Adrenal gland (tissue), 5 donors: ENCODE results near the gene KCNAB1.

Experiments used
- CTCF ChIP-seq, 6 experiments: fragments of 450-650 bp in 4 of 6; fragments of 200-600 bp in 2 of 6; sonication (generic) in 1 of 6; IDR thresholded peaks; 1 replicate in 5 of 6; 2 replicates in 1 of 6; pipeline versions ENCODE4 v1.5.1 to v1.8.0; 2016 to 2021; ENCODE audit warnings: antibody characterized with exemption in 6 of 6, mild to moderate bottlenecking in 2 of 6, moderate library complexity in 1 of 6
- POLR2A ChIP-seq, 2 donors: fragments of 450-650 bp; IDR thresholded peaks; one replicate each; pipeline ENCODE4 v1.6.1; 2017; ENCODE audit warnings: antibody characterized with exemption in 2 of 2, mild to moderate bottlenecking in 2 of 2, moderate library complexity in 1 of 2
- donor health status: DM: no; HTN: no; CAD: no.

GRCh38 chr3:156317462-156318074, 197.2 kb downstream of the KCNAB1 start:
- no peak for TF ChIP-seq CTCF (IDR thresholded peaks at IDR 0.05)
- TF ChIP-seq POLR2A (IDR thresholded peaks at IDR 0.05) = no peak
